Hematopoietic multipotent progenitor cell treated with erythropoietin and hydrocortisone succinate and interleukin-3 and kit ligand, for 4 days (in vitro differentiated cells): ENCODE measurements around the gene ELOB.
A peak's percentile ranks its signal among the peaks of the same experiment; 100 is the strongest.

Experiments
- DNase-seq: peaks from one replicate; pipeline ENCODE4 v3.0.0-alpha.2; 2015

Gene ELOB

DNA sequence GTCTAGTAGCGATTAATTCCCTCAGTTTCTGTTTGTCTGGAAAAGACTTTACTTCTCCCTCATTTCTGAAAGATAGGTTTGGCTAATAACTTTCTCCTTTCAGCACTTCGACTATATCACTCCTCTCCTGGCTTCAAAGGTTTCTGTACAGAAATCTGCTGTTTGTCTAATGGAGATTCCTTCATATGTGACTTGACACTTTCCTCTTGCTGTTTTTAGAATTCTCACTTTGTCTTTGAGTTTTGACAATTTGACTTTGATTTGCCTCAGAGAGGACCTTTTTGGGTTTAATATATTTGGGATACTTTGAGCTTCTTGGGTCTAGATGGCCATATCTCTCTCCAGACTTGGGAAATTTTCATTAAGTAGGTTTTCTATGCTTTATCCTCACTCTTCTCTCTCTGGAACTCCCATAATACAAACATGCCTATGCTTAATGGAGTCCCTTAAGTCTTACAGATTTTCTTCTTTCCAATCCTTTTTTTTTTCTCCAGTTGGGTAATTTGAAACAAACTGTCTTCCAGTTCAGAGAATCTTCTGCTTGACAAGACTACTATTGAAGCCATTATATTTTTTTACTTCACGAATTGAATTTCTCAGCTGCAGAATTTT lies 32.2 kb upstream of the ELOB start:
- DNase-seq: no peak

DNA sequence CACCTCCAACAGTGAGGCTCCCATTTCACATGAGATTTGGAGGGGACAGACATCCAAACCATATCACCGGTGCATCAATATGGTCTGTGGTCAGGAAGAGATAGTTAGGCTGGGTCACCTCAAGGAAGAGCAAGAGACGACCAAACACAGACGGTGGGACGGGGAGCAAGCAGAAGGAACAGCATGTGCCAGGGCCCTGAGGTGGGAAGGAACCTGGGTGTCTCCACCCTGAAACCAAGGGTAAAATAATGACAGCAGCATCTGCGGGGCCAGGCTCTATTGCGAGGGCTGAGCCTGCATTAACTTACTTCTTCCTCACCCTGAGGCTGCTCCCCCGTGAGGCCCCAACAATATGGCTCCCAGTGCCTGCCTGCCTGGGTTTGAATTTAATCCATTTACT lies 31.1 kb upstream of the ELOB start:
- DNase-seq: no peak

DNA sequence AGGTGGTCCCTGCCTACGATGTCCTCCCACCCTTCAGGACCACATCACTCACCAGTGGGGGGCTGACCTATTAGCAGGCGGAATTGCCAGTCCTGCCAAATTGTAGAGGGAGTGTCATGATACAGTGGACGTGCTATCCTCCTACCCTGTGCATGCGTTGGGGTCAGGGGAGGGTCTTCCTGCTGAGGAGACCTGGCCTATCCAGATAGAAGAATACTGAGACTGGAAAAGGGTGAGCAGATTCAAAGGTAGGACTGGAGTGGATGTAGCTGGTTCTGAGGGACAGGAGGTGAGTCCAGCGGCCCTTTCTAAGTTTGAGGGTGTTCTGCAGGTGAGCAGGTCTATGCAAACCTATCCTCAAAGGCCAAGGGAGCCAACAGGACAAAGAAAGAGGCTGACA lies 29.2 kb upstream of the ELOB start:
- no peak for DNase-seq

DNA sequence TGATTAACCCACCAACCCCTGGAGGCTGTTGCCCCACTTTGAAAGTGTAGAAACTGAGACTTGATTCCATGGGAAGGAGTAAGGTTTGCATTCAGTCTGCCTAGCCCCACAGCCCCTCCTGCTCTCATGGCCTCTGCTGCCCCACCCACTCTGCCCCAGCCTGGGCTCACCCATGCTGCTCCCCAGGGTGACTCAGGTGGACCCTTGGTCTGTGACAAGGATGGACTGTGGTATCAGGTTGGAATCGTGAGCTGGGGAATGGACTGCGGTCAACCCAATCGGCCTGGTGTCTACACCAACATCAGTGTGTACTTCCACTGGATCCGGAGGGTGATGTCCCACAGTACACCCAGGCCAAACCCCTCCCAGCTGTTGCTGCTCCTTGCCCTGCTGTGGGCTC lies 27.6 kb upstream of the ELOB start:
- no peak for DNase-seq

DNA sequence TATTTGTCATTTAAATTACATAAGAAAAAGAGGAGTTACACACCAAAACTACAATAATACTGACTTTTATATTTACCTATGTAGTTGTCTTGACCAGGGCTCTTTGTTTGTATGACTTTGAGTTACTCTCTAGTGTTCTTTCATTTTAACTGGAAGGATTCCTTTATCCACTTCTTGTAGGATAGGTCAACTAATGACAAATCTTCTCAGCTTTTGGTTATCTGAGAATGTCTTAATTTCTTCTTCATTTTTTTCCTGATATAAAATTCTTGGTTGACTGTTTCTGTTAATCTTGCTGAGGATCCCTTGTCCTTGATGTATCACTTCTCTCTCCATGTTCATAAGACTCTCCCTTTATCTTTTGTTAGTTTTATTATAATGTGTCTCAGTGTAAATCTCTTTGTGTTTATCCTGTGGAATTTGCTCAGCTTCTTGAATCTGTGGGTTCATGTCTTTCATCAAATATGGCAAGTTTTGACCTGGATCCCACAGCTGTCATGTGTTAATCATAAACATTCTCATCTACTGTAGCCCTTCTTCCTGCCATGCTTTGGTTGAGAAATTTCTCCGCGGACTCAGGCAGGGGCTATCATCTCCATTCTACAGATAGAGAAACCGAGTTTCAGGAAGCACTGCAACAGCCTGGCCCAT lies 26.6 kb upstream of the ELOB start:
- DNase-seq: no peak

DNA sequence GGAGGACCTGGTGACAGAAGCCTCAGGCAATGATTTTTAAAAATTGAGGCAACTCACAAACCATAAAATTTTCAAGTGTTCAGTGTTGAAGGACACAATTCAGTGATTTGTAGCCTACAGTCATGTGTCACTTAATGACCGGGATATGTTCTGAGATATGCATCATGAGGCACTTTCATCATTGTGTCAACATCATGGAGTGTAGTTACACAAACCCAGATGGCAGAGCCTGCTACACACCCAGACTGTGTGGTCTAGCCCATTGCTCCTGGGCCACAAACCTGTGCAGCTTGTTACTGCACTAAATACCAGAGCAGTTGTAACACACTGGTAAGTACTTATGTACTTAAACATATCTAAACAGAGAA lies 22.8 kb upstream of the ELOB start:
- DNase-seq: peak; percentile 44

DNA sequence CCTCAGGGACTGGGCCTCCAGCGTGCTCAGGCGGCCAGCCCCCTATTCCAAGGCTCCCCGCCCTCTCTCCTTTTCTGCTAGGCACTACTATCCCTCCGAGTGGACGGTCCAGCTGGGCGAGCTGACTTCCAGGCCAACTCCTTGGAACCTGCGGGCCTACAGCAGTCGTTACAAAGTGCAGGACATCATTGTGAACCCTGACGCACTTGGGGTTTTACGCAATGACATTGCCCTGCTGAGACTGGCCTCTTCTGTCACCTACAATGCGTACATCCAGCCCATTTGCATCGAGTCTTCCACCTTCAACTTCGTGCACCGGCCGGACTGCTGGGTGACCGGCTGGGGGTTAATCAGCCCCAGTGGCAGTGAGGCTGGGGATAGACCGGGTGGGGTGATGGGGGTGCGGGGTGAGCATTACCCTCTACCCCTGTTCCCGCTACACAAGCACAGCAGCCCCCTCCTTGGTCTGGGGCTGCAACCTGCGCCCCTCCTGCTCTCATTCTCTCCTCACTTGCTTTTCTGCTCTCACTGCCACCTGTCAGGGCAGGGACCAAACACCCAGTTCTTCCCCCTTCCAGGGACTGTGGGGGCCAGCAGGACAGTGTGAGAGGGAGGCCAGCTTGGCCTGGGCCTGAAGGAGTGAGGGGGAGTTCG lies 22.3 kb upstream of the ELOB start:
- no peak for DNase-seq

DNA sequence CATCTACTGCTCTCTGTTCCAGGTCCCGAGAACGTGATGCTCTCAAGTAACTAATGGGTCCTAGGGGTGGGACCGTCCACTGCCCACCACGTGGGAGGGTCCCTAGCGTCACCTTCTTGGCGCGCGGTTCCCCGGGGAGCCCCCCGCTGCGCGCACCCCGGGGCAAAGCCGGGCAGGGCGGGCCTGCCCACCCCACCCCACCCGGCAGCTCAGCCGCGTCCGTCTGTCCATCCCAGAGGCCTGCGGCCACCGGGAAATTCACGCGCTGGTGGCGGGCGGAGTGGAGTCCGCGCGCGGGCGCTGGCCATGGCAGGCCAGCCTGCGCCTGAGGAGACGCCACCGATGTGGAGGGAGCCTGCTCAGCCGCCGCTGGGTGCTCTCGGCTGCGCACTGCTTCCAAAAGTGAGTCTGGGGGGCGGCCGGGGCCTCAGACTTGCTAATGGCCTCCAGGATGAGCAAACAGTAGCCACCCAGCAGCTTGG lies 21.7 kb upstream of the ELOB start:
- DNase-seq: no peak

DNA sequence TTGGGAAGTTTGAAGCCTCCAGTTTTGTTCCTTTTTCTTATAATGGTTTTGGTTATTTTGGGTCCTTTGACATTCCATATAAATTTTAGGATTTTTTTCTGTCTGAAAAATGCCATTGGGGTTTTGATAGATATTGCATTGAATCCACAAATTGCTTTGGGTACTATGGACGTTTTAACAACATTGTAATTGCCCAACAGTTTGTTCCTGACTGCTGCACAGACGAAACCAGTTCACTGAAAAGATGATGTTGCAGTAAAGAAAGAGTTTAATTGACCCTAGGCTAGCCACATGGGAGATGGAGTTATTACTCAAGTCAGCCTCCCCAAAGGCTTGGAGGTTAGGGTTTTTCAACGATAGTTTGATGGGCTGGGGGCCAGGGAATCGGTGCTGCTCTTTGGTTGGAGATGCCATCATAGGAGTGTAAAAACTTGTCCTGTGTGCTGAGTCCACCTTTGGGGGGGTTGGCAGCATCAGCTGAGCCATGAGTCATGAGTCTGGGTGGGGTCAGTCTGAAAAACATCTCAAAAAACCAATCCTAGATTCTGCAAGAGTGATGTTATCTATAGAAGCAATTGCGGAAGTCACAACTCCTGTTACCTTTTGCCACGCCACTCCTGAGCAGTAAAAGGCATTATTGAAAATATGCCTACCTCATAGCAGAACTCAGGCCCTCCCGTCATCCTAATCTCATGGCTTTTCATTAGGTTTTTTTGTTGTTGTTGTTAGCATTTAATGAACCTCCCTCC lies 18.5 kb upstream of the ELOB start:
- DNase-seq: no peak

DNA sequence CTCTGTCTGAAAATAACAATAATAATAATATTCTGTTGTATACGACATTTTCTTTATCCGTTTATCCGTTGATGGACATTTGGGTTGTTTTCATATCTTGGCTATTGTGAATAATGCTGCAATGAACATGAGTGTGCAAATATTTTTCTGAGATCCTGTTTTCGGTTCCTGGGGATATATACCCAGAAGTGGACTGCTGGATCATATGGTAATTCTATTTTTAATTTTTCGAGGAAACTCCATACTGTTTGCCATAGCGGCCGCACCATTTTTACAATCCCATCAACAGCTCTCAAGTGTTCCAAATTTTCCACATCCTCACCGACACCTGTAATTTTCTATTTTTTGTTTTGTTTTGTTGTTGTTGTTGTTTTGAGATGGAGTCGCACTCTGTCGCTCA lies 15.9 kb upstream of the ELOB start:
- DNase-seq: no peak

DNA sequence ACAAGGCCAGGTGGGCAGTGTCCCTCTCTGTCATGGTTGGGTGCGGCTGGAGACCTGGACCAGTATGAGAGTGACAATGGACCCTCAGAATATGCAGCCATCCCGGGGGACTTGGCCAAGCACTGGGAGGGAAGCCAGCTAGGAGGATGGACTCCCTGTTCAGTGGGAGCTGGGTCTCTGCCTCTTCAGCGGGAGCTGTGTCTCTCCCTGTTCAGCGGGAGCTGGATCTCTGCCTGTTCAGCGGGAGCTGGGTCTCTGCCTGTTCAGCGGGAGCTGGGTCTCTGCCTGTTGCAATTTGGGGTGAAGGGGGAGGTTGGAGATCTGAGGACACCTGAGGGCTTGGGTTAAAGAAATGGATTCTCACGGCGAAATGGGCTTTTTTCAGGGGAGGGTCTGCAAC lies 14.1 kb upstream of the ELOB start:
- no peak for DNase-seq

DNA sequence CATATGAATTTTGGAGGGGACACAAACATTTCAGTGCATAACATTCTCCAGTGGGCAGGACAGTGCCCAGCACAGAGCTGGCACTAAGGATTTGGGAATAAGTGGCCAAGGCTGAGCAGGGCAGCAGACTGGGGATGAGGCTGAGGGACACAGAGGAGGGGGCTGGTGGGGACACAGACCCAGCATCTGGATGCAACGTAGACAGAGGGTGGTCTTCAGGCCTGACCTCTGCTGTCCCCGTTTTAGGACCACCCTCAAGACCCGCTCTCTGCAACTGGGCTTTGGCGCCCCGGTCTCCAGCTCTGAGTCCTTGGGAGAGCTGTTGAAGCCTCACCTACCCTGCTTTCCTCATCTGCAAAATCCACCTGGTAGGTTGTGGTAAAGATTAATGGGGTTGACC lies 13.6 kb upstream of the ELOB start:
- no peak for DNase-seq

DNA sequence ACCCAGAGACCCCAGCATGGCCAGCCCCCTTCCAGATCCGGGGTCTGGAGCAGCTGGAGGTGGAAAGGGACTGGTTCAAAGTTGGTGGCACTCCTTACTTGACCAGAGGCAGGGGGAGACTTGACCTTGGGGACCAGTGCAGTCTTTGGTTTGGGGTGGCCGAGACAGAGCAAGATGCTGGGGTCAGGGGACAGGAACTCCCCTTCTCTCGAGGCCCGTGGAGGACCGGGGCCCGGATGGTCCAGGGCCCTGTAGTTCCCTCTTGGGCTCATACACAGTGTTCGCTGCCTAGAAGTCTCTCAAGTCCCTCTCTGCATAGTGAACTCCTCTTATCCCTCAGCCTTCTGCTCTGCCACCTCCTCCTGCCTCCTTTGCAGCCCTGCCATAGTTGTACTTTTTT lies 10.9 kb upstream of the ELOB start:
- DNase-seq: no peak

DNA sequence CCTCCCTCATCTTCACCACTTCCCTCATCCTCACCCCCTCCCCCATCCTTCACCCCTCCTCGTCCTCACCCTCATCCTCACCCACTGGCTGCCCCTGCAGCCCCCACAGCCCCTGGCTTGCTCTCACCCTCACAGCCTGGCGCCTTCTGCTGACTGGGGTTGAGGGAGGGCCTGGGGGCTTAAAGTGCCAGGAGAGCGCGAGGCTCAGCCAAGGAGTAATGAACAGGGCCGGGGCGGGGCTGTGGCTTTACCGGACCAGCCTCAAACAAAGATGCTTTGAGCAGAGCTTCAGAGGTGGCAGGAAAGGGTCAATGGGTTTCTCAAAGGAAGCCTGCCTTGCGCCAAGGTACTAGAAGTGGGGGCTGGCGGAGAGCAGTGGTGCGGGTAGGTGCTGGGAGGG lies 10.3 kb upstream of the ELOB start, which contains the start of gene PRSS33:
Gene PRSS33, minus strand, starts transcription at position 155 of the 400 bp plus-strand sequence. CDS start 1,013 bp downstream, outside the sequence.
- DNase-seq: no peak

DNA sequence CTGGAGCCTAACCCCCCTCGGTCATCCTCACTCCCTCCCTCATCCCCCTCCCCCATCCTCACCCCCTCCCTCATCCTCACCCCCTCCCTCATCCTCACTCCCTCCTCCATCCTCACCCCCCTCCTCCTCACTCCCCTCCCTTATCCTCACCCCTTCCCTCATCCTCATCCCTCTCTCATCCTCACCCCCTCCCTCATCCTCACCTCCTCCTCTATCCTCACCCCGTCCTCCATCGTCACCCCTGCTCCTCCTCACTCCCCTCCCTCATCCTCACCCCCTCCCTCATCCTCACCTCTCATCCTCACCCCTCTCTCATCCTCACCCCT lies 9.7 kb upstream of the ELOB start:
- DNase-seq: no peak

DNA sequence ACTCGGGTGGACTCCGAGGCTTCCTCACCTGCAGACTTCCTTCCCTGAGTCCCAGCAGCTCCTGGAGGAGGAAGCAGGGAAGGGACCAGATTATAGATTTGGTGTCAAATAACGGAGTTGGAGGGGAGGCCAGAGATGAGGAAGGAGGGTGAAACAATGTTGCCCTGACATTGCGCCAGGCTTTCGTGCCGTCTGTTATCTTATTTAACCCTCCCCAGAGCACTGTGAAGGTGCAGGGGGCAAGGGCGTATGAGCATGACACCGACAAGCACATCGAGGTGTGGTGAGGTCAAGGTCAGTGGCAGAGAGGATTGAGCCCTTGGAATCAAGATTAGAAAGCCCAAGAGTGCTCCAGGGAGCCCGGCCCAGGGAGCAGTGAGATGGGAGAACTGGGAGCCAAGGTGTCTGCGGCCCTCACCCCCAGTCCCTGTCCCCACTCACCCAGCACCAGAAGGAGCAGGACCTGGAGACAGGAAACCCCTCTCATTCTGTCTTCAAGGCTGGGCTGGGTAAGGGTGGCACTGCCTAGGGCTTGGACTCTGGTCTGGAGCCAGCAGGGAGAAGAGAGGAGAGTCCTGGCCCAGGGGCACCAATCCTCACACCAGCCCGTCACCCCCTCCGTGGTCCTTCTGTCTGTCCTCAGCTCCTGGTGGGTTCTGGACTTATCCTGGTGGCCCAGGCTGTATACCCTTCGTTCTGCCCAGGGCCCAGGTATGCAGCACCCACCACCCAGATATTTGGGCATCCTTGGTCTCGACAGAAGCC lies 9.2 kb upstream of the ELOB start:
- DNase-seq: no peak

DNA sequence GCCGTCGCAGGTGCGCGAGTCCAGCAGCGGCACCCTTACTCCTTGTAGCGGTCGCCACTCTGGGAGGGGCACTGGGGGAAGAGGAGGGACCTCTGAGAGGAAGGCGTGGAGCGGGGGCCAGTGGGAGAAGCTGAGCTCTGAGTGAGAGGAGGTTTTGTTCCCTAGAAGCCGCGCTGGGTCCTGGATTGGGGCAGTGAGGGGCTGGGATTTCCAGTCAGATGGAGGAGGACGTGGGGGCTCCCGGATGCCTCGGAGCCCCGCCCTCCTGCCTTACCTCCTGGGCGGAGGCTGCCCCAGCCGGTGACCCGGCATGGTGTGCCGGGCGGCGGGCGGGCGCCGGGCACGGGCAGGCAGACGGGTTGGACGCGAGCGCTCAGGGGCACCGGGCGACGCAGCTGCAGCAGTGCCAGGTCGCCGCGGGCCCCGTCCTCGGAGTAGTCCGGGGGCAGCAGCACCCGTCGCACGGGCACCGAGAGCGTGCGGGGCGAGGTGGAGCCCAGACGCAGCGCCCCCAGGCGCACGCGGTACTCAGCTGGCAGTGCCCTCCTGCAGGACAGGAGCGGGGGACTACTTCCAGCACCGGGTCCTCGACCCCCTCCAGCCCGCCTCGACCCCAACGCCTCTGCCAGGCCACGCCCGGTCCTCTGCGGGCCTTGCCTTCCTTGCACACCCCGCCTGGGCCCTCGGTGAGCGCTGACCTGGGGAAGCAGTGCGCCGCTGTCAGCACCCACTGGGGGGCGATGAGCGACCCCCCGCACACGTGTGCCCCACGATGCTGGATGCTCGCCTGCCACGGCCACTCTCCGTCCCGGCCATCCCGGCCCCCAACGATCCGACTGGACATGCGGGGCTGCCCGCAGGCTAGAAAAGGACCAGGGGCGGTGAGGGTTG lies 8.3 kb upstream of the ELOB start:
- DNase-seq: peak; percentile 38

DNA sequence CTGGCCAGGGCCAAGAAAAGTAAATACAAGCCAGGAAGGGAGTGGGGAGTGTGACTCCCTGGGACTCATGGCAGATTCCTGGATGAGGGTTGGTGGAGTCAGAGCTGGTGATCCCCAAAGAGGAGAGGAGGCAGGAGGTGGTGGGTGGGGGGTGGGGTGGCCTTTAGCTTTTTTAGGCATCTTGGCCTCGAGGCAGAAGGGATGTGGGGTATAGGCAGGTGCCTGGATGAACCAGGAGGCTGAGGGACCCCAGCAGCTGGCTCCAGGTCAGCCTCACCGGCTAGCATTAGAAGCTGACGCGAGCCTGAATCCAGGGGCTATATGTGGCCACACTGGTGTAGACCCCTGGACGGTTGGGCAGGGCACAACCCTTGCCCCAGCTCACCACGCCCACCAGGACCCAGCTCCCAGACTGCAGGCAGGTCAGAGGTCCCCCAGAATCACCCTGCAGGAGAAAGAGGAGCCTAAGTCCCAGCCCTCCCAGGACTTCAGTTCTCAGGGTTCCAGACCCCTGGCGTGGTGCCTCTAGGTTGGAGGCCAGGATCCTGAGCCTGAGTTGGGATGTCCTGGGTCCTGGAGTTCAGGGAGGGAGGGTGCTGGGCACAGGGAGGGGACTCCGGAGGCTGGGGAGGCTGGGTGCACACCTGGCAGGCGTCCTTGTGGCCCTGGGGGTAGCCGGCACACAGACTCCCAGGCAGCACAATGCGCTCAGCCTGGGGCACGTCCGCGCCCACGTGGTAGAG lies 7.4 kb upstream of the ELOB start:
- DNase-seq: no peak

DNA sequence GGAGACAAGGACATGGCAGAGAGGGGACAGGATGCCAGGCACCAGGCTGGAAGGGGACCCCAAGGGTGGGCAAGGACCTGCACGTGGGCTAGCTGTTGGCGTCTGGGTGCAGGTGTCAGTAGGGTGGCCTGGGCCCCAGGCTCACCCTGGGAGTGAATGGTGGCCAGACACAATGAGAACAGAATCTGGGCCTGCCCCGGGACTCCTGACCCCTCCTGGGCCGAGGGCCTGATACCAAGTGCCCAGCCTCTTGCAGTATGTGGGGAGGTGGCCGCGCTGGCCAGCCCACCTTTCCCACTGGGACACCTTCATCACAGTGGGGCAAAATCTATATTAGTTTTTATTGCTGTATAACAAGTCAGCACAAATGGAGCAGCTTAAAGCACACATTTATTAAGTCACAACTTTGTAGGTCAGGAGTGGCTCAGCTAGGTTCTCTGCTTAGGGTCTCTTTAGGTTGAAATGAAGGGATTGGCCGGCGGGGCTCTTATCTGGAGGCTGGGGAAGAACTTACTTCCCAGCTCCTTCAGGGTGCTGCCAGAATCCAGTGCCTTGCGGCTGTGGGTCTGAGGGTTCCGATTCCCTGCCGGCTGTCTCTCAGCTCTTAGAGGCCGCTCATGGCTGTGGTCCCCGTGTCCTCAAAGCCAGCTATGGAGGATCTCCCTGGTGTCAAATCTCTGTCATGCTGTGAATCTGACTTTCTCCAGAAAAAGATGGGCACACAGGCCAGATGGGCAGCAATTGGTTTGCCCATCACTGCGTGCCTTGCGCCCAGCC lies 6.7 kb upstream of the ELOB start:
- DNase-seq: no peak

DNA sequence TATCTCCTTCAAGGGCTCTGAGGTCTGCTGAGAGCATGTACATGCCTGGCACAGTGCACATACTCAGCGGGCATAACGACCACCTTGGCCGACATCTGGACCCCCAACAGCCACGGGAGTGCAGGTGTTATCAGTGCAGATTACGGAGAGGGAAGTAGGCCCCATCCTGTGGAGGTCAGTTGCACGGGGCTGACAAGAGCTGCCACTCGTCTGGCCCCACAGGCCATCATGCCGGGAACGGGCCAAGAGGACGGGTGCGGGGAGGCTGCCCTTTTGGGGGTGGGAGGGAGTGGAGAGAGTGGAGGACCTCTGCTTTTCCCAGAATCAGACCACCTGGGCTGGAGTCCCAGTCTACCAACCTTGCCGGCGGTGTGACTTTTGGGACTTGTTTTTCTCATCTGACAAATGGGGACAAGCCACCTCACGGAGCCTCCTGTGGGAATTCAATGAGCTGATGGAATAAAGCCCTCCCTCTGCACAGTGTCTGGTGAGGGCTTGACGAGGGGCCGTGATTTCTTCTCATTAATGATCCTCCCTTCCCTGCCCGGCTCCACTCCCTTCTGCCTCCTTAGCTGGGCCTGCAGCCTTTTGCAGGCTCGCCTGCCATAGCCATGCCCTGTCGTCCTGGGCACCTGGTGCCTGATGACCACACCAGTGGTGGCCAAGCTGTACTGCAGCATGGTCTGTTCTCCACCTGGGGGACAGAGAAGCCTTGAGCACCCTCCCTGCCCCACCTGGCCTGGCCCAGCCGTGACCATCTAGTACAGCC lies 5.7 kb upstream of the ELOB start:
- no peak for DNase-seq
